ENCODE results near the gene ZNF319.
A peak's percentile ranks its signal among the peaks of the same experiment; 100 is the strongest.
"Not testable (repeated sequence)": the region's sequence is repeated elsewhere in the genome, so short reads cannot be mapped to it uniquely, and the experiment has no call there.

The ZNF319 gene

DNA sequence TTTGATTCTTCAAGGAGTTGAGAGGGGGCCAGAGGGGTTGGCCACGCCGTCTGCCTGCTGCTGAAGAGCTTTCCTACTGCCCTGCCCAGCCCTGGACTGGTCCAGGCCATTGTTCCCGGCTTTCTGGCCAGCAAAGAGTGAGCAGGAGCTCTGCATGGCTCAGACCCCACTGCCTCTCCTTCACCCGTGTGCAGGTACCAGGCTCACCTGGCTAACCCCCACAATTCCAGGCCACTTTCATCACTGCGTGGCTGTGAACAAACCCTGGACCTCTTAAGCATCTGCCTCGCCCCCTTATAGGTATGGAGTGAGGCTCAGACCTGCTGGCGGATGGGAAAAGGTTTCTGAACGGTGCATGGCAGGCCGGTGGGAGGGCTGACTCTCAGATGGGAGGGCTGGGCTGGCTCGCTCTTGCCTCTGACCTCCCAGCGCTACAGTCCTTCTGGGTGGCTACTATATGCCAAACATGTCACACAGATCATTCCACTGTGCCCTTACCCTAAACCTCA is 8.9 kb downstream of the ZNF319 start:
- ATAC-seq (ENCODE audit: low read depth) (no peak), DNase-seq (ENCODE audit: low spot score in 2 of 2) (no peak)
- no peak overlapping the region for H3K4me3 Mint-ChIP-seq
- no peak overlapping the region for H3K27ac Mint-ChIP-seq
- H3K36me3 Mint-ChIP-seq, result peaks cover 3% of the 10 kb centered on the region
- H3K4me1 Mint-ChIP-seq, result peaks cover 7% of the 10 kb centered on the region
- H3K27me3 Mint-ChIP-seq, result no peaks in the 10 kb centered on the region
- H3K9me3 Mint-ChIP-seq, result no peaks in the 10 kb centered on the region

DNA sequence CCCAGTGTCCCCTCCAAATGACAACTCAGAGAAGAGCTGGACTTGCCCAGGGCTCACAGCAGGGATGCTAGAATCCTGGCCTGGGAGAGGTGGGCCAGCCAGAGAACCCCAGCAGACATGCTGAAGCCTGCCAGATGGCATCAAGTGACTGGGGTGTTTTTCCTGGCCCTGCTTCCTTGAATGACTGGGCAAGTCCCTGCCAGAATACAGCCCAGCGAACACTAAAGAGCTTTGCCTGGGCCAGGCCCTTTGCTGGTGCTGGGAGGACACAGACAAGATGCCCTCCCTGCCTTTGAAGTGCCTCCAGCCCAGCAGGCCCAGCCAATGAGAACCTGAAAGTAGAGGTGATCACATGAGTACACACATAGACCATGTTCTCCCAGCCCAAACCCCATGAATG is 11.5 kb downstream of the ZNF319 start:
- DNase-seq (ENCODE audit: low spot score in 2 of 2) (no peak), ATAC-seq (ENCODE audit: low read depth) (no peak)
- Mint-ChIP-seq H3K27ac (no peak overlapping the region), H3K4me3 (no peak overlapping the region), H3K4me1 (peaks cover 2% of the 10 kb centered on the region), H3K9me3 (no peaks in the 10 kb centered on the region), H3K27me3 (peaks cover 3% of the 10 kb centered on the region), H3K36me3 (no peaks in the 10 kb centered on the region)

DNA sequence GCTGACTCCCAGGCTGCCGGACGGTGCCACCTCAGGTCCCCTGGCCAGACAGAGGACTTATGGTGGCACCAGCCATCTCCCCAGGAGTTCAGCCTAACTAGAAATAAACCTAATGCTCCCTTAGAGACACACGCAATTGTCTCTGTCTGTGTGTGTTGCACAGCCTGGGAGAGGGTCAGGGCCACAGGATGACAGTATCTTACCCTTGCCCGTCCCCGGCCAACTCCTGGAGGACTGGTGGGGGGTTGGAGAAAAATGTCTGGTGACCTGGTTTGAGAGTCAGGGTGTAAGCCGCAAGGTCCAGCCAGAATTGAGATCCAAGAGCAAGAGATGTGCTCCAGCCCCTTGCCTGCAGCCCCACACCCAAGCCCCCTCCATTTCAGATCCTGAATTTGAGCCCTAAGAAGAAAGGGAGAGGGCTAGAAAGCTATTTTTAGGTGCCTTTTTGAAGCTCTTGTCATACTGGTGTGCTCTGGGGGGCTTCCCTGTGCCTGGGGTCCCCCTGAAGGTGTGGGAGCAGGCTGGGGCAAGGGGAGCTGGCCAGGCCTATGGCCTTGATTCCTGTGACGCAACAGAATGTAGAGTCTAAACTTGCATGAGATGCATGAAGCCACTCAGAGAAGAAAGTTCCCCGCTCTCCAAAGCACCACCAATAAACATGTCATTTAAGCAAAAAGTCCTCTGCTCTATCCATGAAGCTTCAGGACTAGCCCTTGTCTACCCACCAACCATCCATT is 12.9 kb downstream of the ZNF319 start:
- peaks cover 3% of the 10 kb centered on the region for H3K27me3 Mint-ChIP-seq
- peaks cover 2% of the 10 kb centered on the region for H3K4me1 Mint-ChIP-seq
- ATAC-seq (ENCODE audit: low read depth) (no peak), DNase-seq (ENCODE audit: low spot score in 2 of 2) (no peak)
- no peaks in the 10 kb centered on the region for H3K36me3 Mint-ChIP-seq
- H3K4me3 Mint-ChIP-seq, result no peak overlapping the region
- H3K27ac Mint-ChIP-seq, result no peak overlapping the region
- H3K9me3 Mint-ChIP-seq, result no peaks in the 10 kb centered on the region

DNA sequence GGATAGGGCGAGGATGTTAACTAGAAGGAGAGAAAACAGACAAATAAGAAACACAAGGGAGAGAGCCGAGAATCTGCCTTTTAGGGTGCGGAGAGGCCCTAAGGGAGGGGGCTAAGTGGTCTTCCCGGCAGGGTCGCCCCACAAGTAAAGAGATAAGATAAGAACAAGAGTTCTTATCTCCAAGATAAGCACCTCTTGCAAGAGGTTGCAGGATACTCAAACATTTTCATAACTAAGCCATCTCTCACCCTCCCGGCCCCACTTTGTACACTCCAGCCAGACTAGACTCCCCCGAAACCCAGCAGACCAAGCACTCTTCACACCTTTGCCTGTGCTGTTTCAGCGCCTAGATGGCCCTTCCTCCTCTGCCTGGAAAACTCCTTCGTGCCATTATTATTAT is 14.3 kb downstream of the ZNF319 start:
- no peaks in the 10 kb centered on the region for H3K36me3 Mint-ChIP-seq
- H3K27me3 Mint-ChIP-seq, result peaks cover 6% of the 10 kb centered on the region
- H3K4me3 Mint-ChIP-seq, result no peak overlapping the region
- no peak for DNase-seq (ENCODE audit: low spot score in 2 of 2)
- no peaks in the 10 kb centered on the region for H3K9me3 Mint-ChIP-seq
- H3K27ac Mint-ChIP-seq, result no peak overlapping the region
- H3K4me1 Mint-ChIP-seq, result no peaks in the 10 kb centered on the region
- ATAC-seq (ENCODE audit: low read depth), result no peak

DNA sequence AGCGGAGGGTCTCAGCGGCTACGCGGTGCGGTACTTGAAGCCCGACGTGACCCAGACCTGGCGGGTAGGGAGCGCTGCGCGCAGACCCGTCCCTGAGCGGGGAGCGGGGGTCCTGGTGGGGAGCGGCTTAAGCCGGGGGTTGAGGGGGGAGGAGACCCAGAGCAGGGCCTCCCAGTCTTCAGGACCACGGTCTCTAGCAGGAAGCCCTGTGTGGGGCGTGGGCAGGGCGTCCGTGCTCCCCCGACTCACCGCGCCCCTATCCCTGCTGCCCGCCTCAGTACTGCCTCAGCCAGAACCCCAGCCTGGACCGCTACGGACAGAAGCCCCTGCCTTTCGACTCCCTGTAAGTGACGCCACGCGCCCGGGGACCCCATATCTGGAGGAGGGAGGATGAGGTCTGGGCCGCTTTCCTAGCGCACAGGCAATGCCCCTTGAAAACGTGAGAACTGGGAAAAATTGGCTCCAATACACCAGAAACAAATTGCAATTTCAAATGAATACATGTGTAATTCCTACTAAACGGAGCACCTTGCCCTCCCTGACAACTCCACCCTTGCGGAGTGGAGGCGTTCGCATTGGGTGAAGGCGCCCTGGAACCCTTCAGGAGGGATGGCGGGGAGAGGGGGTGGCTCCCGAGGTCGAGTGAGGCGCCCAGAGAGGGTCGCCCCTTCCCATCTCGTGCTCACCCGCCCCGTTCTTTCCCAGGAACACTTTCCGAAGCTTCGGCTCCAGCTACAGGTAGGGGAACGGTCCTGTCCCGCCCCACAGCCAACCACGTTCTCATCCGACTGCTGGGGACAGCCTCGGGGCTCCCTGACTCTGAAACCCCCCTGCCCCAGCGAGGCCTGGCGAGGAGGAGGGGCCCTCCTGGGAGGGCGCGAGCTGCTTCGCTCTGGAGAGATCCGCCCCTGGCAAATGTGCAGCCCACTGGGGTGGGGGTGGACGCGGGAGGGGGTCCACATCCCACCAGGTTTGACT is 15.0 kb downstream of the ZNF319 start:
- no peaks in the 10 kb centered on the region for H3K4me1 Mint-ChIP-seq
- ATAC-seq (ENCODE audit: low read depth), result peak; percentile 34
- peaks cover 8% of the 10 kb centered on the region for H3K27me3 Mint-ChIP-seq
- peak overlapping the region; percentile 86 for H3K4me3 Mint-ChIP-seq
- no peak overlapping the region for H3K27ac Mint-ChIP-seq
- H3K9me3 Mint-ChIP-seq, result no peaks in the 10 kb centered on the region
- no peaks in the 10 kb centered on the region for H3K36me3 Mint-ChIP-seq
- no peak for DNase-seq (ENCODE audit: low spot score in 2 of 2)

DNA sequence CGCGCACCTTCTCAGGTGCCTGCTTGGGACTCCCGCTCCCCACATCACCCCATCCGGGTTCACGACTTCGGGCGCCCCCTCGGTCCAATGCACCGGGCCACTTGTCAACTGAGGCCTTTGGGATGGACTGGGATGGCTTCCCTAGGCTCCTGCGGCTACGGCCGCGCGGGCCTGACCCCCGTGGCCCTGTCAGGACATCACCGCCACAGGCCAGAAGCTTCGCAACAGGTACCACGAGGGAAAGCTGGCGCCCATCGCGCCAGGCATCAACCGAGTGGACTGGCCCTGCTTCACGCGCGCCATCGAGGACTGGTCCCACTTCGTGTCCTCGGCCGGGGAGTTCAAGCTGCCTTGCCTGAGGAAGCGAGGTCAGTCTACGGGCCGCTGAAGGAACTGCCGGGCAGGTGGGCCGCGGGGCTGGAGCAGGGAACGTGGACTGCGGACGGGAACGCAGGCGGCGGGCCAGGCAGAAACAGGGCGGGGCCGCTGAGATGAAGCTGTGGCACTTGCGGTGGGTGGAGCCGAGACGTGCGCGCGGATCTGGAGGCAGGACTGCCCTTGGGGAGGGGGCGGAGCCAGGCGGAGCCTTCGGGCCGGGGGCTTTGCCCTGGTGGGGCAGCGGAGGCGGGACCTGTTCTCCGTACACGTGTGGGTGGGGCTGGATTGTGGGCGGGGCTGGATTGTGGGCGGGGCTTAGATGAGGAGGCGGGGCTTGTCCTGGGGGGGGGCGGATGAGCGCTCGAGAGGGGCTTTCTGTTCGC is 15.8 kb downstream of the ZNF319 start:
- peak; percentile 92 for ATAC-seq (ENCODE audit: low read depth)
- no peaks in the 10 kb centered on the region for H3K4me1 Mint-ChIP-seq
- DNase-seq (ENCODE audit: low spot score in 2 of 2), result peak; percentile 66 to 81
- H3K4me3 Mint-ChIP-seq, result peak overlapping the region; percentile 86
- H3K27me3 Mint-ChIP-seq, result peaks cover 8% of the 10 kb centered on the region
- no peak overlapping the region for H3K27ac Mint-ChIP-seq
- no peaks in the 10 kb centered on the region for H3K36me3 Mint-ChIP-seq
- no peaks in the 10 kb centered on the region for H3K9me3 Mint-ChIP-seq

DNA sequence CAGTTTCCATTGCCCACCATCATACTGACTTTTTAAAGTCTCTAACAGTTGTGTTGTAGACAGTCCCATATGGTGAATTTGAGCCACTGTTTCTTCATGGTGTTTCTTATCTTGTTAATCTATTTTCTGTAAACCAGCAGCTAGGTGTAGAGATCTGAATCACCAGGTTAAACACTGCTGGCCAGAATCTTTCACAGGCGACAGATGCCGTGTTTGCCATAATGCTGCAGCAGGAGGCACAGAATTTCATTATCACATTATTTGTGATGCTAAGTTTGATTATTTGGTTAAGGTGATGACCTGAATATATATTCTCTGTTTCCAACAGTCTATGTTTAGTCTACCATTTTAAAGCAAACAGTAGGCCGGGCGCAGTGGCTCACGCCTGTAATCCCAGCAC is 18.1 kb downstream of the ZNF319 start:
- Mint-ChIP-seq H3K9me3 (no peaks in the 10 kb centered on the region), H3K4me3 (no peak overlapping the region), H3K27ac (no peak overlapping the region), H3K27me3 (peaks cover 10% of the 10 kb centered on the region), H3K36me3 (no peaks in the 10 kb centered on the region), H3K4me1 (no peaks in the 10 kb centered on the region)
- DNase-seq (ENCODE audit: low spot score in 2 of 2) (no peak), ATAC-seq (ENCODE audit: low read depth) (no peak)

DNA sequence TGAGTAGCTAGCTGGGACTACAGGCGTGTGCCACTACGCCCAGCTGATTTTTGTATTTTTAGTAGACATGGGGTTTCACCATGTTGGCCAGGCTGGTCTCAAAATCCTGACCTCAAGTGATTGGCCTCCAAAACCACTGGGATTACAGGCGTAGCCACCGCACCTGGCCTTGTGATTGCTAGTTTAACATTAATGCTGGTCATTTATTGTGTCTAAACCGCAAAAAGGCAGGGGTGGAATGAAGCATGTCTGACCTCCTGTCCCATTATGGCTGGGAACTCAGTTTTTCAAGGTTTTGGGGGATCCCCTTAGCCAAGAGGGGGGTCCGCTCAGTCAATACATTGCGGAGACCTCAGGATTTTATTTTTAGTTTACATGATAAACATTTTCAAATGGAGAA is 18.8 kb downstream of the ZNF319 start:
- no peak overlapping the region for H3K27ac Mint-ChIP-seq
- H3K4me3 Mint-ChIP-seq, result no peak overlapping the region
- H3K9me3 Mint-ChIP-seq, result no peaks in the 10 kb centered on the region
- DNase-seq (ENCODE audit: low spot score in 2 of 2) (no peak), ATAC-seq (ENCODE audit: low read depth) (no peak)
- no peaks in the 10 kb centered on the region for H3K4me1 Mint-ChIP-seq
- H3K36me3 Mint-ChIP-seq, result no peaks in the 10 kb centered on the region
- H3K27me3 Mint-ChIP-seq, result peaks cover 10% of the 10 kb centered on the region

DNA sequence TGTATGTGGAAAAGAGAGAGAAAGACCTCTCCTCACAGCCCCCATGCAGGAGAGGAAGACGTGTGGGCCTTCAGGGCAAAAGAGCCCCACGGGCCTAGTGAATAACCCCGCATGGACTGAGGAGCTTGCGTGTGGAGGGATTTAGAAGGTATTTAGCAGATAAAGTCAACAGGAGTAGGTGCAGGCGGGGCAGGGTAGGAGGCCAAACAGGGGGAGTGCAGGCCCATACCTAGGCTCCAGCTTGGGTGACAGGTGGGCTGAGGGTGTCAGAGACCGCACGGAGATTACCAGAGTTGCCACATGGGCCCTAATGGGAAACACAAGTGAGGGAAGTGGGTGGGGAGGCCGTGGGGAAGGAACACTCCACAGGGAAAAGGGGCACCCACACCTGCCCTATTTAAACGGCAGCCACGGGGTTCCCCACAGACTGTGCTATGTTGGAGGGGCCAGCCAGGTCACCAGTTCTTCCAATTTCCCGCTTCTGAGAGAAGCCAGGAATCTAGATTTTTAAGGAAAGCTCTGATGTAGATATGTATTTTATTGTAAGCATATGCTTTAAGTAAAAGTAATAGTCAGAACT is 21.4 kb downstream of the ZNF319 start:
- Mint-ChIP-seq H3K4me3 (no peak overlapping the region), H3K4me1 (no peaks in the 10 kb centered on the region)

DNA sequence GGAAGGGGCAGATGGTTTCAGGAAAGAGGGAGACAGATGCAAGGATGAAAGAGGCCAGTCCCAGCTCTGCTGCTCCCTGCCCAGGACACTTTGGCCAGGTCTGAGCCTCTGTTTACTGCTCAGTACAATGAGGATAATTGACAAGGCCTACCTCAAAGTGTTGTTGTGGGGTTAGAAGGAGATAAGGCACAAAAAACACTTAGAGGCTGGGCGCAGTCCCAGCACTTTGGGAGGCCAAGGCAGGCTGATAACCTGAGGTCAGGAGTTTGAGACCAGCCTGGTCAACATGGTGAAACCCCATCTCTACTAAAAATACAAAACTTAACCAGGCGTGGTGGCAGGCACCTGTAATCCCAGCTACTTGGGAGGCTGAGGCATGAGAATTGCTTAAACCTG is 22.4 kb downstream of the ZNF319 start:
- ATAC-seq (ENCODE audit: low read depth); H3K27ac Mint-ChIP-seq; H3K4me3 Mint-ChIP-seq: not testable (repeated sequence)

More for the DNA sequence above, 21.4 kb downstream of the ZNF319 start:
- no peaks in the 10 kb centered on the region for H3K9me3 Mint-ChIP-seq
- peaks cover 12% of the 10 kb centered on the region for H3K27me3 Mint-ChIP-seq
- H3K36me3 Mint-ChIP-seq, result no peaks in the 10 kb centered on the region
- H3K27ac Mint-ChIP-seq, result no peak overlapping the region
- ATAC-seq (ENCODE audit: low read depth) (no peak), DNase-seq (ENCODE audit: low spot score in 2 of 2) (no peak)

DNA sequence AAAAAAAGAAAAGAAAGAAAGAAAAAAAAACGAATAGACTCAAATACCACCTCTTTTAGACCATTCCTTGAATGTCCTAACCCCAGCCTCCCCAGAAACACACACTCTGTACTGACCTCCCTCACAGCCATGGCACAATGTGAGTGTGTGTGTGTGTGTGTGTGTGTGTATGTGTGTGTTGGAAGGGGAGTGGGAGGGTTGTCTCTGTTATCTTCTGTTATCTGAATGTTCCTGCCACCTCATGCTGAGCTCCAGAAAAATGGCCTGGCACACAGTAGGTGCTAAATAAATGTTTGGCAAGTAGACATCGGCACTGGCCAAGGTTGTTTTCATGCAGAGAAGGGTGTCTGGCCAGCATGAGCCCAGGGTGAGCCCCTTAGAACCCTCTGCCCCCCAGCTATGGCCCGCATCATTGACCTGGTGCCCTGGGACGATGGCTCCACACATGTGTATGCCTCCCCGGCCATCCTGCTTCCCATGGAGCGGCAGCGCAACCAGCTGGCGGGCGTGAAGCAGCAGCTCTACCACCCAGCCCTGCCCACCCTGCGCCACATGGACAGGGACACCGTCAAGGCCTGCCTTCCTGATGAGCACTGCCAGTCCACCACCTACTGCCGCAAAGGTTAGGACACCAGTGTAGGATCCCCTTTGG is 22.9 kb downstream of the ZNF319 start:
- Mint-ChIP-seq H3K4me3 (no peak overlapping the region), H3K9me3 (no peaks in the 10 kb centered on the region), H3K27me3 (peaks cover 14% of the 10 kb centered on the region), H3K27ac (no peak overlapping the region), H3K4me1 (no peaks in the 10 kb centered on the region), H3K36me3 (no peaks in the 10 kb centered on the region)
- no peak for DNase-seq (ENCODE audit: low spot score in 2 of 2)
- ATAC-seq (ENCODE audit: low read depth), result no peak

More for the DNA sequence above, 22.4 kb downstream of the ZNF319 start:
- not testable (repeated sequence) for H3K9me3 Mint-ChIP-seq; H3K4me1 Mint-ChIP-seq; DNase-seq (ENCODE audit: low spot score in 2 of 2); H3K36me3 Mint-ChIP-seq
- peaks cover 14% of the 10 kb centered on the region for H3K27me3 Mint-ChIP-seq

DNA sequence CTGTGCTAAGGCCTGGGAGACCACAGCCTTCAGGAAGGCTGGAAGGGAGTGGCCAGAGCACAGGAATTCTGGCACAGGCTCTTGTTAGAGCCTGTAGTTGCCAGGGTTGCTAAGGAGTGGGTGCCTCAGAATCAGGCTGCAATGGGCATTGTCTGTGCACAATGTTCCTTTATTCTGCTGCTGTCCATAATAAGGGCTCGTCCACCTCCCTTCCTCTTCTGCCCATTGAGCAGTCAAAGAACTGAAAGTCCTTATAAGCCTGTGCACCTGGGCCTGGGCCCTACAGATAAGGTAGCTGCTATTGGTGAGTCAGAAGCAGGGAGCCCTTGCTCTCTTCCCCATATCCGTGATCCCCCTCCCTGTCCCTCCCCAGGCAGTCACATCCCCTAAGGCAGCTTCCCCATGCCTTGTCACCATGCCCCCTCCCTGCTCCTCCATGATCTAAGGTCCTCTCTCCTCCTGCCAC is 24.1 kb downstream of the ZNF319 start:
- Mint-ChIP-seq H3K4me1 (no peaks in the 10 kb centered on the region), H3K36me3 (no peaks in the 10 kb centered on the region), H3K27me3 (peaks cover 17% of the 10 kb centered on the region), H3K9me3 (no peaks in the 10 kb centered on the region), H3K4me3 (no peak overlapping the region), H3K27ac (no peak overlapping the region)
- DNase-seq (ENCODE audit: low spot score in 2 of 2), result no peak
- ATAC-seq (ENCODE audit: low read depth), result no peak

DNA sequence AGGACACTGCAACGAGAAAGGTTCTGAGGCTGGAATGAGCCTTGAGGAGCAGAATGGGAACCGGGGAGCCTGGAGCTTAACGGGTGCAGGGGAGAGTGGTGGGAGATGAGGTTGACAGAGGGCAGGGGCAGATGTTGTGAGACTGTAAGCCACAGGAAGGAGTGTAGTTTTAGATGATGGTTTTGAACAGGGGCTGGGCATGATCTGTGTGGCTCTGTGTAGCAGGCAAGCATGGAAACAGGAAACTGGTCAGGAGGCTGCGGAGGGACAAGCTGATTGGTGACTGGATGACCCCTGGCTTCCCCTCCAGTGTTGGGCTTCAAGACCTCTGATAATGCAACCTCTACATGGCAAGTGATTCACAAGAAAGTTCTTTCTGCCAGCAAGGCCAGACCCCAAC is 28.2 kb downstream of the ZNF319 start:
- Mint-ChIP-seq H3K4me1 (no peaks in the 10 kb centered on the region), H3K36me3 (no peaks in the 10 kb centered on the region), H3K9me3 (no peaks in the 10 kb centered on the region), H3K27ac (no peak overlapping the region), H3K4me3 (no peak overlapping the region), H3K27me3 (peaks cover 17% of the 10 kb centered on the region)
- ATAC-seq (ENCODE audit: low read depth) (no peak), DNase-seq (ENCODE audit: low spot score in 2 of 2) (no peak)
